Posterior vena cava (tissue), 2 donors: ENCODE results near the gene NID1. TPM values are rescaled to one million over a fixed set of nuclear protein-coding genes. Genes with fewer than 3 reads are reported as not detected.

ENCODE experiments used
- DNase-seq: peaks from one replicate; pipeline ENCODE4 v3.0.0-alpha.2; 2020; ENCODE audit warnings: low spot score
- intact Hi-C, 2 donors: fragments of 100-400 bp; cut with DNase I; formaldehyde crosslinking; loops; one replicate each; pipeline versions ENCODE4 v1.14.1 to v1.14.2; 2022 to 2023
- total RNA-seq, 2 donors: library from RNA; stranded (reverse); fragmentation: NEBNext Ultra II Directional; extraction: Animal tissue kit (Norgen Biotek cat#: 25700); gene quantifications; one replicate each; pipeline ENCODE4 v1.2.1, GENCODE V29; 2021
- donor health status: DM: yes; HTN: yes; CAD: no.
- donor health status: DM: yes; HTN: yes; CAD: no.

NID1 gene
- total RNA-seq, 2 donors from 2014 or later = 122 to 189 TPM

GRCh38 chr1:236073307-236073897 lies 8.5 kb upstream of the NID1 start:
- intact Hi-C loops = no loop called here
- DNase-seq = no peak

- DNase-seq = no peak
- intact Hi-C loops = no loop called here
Measured at GRCh38 chr1:236072001-236072400, 7.1 kb upstream of the NID1 start.

DNA sequence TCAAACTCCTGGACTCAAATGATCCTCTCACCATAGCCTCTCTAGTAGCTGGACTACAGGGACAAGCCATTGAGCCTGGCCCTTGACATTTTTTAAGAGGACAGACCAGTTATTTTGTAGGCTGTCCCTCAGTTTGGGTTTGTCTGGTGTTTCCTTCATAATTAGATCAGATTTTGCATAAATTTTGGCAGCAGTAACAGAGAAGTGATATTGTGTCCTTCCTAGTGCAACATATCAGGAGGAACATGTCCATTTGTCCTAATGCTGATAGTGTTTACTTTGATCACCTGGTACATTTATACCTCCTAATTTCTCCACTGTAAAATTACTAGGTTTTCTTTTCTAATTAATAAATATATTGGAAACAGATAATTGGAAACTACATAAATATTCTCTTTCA lies 5.9 kb upstream of the NID1 start:
- no peak for DNase-seq
- intact Hi-C loops = no loop called here

DNA sequence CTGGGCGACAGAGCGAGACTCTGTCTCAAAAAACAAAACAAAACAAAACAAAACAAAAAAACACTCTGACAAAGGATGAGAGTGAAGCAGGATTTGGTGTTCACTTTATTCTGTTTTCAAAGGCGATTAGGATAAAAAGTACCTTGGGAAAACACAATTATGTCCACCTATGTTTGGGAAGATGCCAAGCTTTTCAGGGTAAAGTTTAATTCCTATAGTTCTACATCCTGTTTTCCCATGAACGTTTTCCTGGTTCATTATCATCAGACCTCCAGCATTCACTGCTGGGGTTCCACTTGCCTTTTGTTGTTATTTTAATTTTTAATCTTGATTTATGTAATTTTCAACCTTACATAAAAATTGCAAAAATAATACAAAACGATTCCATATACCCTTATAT lies 4.9 kb upstream of the NID1 start:
- no peak for DNase-seq
- intact Hi-C loops = no loop called here

DNA sequence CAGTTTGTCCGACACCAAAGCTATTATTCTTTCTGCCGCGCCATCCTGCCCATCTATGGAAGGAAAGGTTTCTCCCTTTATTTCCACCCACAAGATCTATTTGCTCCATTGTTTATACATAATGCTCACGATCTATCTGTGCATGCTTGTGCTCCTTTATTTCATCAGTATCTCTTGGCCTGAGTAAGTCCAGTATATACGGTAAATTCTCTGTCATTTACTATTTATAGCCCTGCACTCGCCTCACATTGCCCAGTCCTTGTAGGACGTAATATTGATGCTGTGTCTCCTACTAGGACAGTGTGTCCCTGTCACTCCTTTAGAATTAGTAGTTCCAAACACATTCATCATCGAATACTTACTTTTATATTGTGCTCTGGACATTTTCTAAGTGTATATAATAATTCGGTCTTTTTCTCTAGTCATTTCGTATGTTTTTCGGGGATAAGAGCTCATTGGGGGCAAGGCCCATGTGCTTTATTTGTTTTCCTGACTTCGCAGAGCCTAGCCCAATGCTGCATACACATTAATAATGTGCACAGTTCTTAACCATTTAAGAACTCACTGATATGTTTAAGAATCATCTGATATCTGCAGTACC lies 3.1 kb upstream of the NID1 start:
- DNase-seq = no peak
- intact Hi-C loops = no loop called here

DNA sequence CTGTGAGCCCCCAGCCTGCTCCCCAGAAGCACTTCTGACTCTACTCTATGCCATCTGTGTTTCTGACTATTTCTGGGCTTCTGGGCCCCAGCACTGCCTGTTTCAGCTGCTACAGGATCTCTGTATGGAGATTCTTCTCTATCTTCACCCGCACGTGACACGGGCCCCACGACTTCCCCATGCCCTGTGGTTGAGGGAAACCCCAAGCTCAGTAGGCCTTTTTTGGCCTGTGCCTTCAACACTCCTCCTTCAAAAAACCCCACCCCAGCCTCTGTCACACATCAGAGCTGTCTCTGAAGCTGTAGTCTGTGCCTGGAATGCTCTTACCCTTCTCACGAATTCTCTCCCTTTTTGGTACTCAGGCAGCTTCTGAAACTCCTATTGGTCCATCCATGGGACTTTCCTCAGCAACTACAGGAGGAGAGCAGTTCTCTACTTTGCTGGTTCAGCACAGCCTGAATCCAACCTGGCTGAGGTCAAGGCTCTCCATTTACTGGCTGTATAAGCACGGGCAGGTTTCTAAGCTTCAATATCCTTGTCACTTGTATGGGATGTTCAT lies 2.0 kb upstream of the NID1 start:
- intact Hi-C loops = no loop called here

GRCh38 chr1:236066054-236066453 lies 1.2 kb upstream of the NID1 start:
- intact Hi-C loops = no loop called here
- DNase-seq = no peak

More for the DNA sequence above, 2.0 kb upstream of the NID1 start:
- peak; percentile 90 for DNase-seq

GRCh38 chr1:236065509-236066005 lies 667 bp upstream of the NID1 start:
- no peak for DNase-seq
- intact Hi-C loops = no loop called here

- intact Hi-C loops = no loop called here
Measured at GRCh38 chr1:236063919-236064673, 794 bp downstream of the NID1 start.

GRCh38 chr1:236063551-236063918 lies 1.4 kb downstream of the NID1 start:
- intact Hi-C loops = no loop called here
- no peak for DNase-seq

More at GRCh38 chr1:236063919-236064673, 794 bp downstream of the NID1 start:
- peak; percentile 90 for DNase-seq

DNA sequence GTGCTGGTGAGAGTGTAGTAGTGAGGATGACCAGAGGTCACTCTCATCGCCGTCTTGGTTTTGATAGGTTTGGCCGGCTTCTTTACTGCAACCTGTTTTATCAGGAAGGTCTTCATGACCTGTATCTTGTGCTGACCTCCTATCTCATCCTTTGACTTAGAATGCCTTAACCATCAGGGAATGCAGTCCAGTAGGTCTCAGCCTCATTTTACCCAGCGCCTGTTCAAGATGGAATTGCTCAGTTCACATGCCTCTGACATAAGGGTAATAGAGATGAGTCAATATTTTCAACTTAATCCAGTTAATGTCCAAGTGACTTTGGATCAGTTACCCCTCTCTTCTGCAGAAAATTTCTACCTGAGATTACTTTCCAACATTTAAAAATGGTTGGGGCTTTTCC lies 4.6 kb downstream of the NID1 start:
- DNase-seq = no peak
- intact Hi-C loops = no loop called here

DNA sequence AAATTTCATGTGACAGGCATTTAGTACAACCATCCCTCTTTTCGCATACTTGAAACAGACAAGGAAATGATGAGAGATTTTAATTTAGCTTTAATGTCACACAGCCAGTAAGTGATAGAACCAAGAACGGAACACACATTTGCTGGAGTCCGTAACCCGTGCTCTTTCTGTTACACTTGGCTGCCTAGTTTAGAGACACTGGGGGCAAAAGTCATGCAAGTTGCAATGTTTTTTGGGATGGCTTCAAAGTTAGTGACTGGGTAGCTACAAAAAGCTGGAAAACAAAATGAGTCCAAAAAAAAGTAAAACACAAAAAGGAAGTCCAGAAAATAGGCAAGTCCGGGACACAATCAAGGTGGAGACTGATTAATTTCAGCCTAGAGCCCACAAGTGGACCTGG lies 5.9 kb downstream of the NID1 start:
- intact Hi-C loops = loop anchor here in 1 of 2 donors (10.0 kb wide), 1 partner anchor 74 kb away; no protein-coding TSS in a partner anchor

DNA sequence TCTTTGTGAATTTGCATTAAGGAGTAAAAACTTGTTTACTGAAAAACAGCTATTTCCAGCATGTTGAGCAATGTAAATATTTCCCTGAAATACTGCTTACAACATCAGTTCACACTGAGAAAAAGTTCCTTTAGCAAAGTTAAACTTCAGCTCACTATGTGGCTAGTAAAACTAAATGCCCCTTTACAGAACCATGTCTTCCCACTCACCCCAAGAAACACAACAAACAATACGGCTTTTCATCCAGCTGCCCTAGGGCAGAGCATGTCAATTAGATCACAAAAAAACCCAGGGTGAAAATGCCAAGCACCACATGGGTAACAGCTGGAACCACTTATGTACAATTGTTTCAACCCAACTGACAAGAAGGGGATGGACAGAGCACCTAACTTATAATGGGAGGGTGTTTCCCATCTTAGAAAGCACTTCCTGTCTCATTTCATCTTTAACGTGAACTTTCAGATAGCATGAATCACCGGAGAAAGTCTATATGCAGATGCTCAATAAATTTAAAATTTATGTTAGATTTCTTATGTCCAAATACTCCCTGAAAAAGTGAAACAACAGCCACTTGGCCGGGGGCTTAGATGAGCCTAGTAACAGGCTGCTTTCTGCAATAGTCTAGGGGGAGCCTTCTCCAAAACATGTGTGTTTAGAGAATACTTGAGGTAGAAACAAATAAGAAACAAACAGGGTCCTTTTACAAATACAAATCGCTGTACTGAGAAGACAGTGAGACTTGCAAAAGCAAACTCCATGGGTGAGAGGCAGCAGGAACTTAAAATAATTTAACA lies 6.6 kb downstream of the NID1 start:
- no peak for DNase-seq
- intact Hi-C loops = loop anchor here in 1 of 2 donors (10.0 kb wide), 1 partner anchor 74 kb away; no protein-coding TSS in a partner anchor

More for the DNA sequence above, 5.9 kb downstream of the NID1 start:
- no peak for DNase-seq

DNA sequence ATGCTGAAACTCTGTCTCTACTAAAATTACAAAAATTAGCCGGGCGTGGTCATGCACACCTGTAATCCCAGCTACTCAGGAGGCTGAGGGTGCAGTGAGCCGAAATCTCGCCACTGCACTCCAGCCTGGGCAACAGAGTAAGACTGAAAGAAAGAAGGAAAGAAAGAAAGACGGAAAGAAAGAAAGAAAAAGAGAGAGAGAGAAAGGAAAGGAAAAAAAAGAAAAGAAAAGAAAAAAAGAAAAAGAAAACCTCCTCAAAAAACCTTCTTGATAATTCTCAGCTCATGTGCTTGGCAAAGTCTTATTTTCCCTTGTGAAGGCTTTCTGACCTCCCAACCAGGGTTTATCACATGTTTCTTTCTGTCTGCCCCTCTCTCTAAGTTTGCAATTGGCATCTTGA lies 7.3 kb downstream of the NID1 start:
- intact Hi-C loops = loop anchor here in 1 of 2 donors (10.0 kb wide), 1 partner anchor 73 kb away; no protein-coding TSS in a partner anchor
- no peak for DNase-seq

DNA sequence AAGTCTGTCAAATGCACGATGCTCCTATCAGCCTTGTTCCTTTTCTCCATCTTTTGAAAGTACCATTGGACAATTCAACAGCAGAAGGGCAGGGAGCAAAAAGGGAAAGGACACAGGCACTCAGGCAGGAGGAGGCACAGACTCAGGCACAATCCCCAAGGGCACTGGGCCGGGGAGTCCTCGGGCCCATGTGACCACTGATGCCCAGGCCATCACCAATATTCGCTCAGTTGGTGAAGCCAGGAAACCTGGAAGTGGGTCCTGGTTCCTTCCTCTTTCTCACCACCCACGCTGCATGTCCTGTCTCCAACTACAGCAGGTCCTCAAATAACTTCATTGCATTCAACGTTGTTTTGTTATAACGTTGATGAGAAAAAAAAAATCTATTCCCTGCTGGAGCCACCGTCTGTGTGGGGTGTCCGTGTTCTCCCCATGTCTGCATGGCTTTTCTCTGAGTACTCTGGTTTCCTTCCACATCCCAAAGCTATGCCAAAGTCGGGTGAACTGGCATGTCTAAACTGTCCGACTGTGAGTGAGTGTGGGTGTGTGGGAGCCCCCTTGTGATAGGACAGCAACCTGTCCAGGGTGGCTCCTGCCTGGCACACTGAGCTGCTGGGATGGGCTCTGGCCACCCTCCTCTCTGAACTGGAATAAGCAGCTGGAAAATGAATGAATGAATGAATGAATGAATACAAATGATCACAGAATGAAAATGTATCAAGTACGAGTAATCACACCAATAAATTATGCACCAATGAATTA lies 12.5 kb downstream of the NID1 start:
- intact Hi-C loops = loop anchor here in 1 of 2 donors (10.0 kb wide), 1 partner anchor 68 kb away; no protein-coding TSS in a partner anchor
- no peak for DNase-seq

GRCh38 chr1:236051242-236051791 lies 13.6 kb downstream of the NID1 start:
- no peak for DNase-seq
- intact Hi-C loops = loop anchor here in 1 of 2 donors (10.0 kb wide), 1 partner anchor 67 kb away; no protein-coding TSS in a partner anchor

- DNase-seq = no peak
- intact Hi-C loops = no loop called here
Measured at GRCh38 chr1:236045771-236046170, 19.1 kb downstream of the NID1 start.

GRCh38 chr1:236044341-236044740 lies 20.5 kb downstream of the NID1 start:
- intact Hi-C loops = no loop called here
- no peak for DNase-seq
